Activated CD4-positive, alpha-beta T cell treated with anti-CD3 and anti-CD28 coated beads, Interleukin-10, Interleukin-2, amounts not matched to agents 100 ng/mL and 50 ng/mL, durations not matched to agents 16 hours and 8 hours (primary cell): ENCODE measurements around the gene ENOX2.
A peak's percentile ranks its signal among the peaks of the same experiment; 100 is the strongest.

Source experiments
- DNase-seq: peaks from one replicate; pipeline ENCODE4 v3.0.0-alpha.2; 2020

The ENOX2 gene

DNA sequence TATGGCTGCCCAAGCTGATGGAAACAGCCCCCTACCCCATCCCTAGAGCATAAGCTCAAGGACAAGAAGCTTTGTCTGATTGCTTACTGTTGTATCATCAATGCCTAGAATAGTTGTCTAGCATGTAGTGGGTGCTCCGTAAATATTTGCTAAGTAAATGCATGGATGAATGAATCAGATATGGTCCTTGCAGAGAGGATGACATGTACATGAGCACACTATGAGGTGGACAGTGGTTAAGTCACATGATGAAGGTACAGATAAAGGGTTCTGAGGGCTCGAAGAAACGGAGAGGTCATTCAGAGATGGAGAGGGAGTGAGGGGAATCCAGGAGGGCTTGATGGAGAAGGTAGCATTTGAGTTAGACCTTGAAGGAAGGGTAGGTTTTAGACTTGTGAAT is 287.1 kb downstream of the ENOX2 start:
- DNase-seq: no peak

DNA sequence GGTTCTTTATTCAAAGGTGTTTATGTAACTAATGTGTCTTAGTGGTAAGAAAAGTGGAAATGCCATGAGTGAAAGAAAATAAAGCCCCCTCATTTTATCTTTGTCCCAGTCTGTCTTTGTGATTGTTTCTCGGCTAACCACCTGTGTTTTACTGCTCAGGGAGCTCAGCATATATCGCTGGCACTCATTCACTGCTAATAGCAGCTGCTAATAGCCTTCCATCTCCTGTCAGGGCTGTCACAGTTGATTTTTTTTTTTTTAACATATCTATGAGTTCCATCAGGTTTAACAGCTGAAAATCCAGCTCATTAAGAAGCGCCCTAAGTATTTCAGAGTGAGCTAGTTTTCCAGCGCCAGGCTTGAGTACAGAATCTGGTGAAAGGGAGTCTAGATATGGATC is 295.6 kb downstream of the ENOX2 start:
- no peak for DNase-seq

DNA sequence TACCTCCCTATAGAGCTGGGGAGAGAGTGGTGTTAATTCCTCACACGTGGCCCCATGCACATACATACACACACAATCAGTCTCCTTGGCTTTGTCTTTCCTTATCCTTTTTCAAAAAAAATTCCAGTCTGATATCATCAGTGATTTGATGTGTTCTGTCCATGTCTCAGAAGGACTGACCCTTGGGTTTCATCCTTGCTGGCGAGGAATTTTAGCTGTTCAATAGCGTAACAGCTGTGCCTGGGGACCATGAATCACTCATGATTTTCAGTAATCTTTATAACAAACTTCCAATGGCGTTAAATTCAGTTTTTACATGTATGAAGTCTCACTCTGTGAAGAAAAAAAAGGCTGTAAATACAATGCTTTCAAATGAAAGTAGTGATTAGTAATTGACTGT is 296.6 kb downstream of the ENOX2 start:
- no peak for DNase-seq

DNA sequence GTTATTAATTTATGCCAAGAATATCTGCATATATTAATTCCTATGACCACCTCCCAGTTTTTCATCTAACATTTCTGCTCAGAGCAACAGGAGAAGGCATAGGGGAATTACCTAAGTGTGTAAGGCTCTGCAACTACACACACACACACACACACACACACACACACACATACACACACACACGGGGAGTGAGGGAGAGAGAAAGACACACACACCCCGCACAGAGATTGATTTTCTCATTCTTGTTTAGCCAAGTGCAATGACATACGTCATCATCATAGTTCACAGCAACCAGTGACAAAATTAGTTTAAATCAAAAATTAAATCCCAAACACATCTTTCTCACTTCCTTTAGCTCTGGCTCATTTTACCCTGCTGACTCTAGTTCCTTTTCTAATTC is 298.1 kb downstream of the ENOX2 start:
- no peak for DNase-seq

DNA sequence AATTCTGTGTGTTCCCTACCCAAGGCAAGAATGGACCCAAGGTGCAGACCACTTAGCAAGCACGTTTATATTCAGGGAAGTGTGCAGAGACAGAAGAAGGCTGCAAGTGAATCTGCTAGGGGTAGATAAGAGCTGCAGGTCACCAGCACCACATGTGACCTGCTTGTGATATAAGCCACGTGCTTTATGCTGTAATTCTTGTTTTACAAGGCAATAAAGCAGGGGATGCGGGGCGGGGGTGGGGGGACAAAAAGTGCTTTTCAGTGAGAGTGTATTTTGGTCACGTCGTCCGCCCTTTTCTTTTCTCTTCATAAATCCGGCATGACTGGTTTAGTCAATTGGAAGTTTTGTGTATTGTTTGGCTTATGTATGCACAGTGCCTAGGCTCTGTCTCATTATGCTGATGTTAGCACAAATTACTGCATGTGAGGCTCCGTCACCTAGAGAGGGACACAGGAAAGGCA is 308.5 kb downstream of the ENOX2 start:
- DNase-seq: no peak

DNA sequence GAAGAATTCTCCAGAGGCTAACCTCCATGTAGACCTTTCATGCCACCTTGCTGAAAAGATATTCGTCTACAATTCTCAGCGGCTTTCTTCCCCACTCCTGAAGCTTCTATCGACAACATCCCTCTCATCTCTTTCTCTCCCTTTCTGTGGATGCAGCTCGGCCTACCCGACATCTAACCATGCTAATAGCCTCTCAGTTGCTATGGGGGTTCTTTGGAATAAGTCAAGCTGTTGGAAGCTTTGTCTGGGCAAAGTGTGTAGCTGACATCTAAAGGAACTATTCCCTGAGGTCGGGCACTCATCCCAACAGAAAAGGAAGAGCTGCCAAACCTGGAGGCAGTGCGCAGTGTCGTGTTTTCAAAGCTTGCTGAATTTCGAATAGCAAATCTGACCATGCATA is 309.1 kb downstream of the ENOX2 start:
- DNase-seq: no peak

DNA sequence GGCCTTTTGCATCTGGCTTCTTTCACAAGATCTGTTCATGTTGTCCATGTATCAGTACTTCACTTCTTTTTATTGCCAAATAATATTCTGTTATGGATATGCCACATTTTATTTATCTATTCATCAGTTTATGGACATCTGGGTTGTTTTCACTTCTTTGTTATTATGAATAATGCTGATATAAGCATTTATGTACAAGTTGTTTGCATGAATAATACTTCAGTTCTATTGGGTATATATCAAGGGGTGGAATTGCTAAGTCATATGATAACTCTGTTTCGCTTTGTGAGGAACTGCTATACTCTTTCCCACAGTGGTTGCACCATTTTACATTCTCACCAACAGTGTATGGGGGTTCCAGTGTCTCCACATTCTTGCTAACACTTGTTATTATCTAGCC is 310.8 kb downstream of the ENOX2 start:
- no peak for DNase-seq

DNA sequence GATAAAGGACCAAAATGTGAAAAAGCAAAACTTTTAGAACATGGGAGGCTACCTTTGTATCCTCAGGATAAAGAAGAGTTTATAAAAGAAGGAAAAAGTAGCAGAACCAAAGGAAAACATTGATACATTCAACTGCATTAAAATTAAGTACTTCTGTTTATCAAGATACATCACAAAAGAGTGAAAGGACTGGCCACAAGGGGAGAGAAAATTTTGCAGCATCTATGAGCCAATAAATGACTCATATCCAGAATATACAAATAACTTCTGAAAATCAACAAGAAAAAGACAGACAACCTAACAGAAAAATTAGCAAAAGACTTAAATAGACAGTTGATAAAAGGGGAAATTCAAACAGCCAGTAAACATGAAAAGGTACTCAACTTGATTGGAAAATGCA is 324.1 kb downstream of the ENOX2 start:
- no peak for DNase-seq

DNA sequence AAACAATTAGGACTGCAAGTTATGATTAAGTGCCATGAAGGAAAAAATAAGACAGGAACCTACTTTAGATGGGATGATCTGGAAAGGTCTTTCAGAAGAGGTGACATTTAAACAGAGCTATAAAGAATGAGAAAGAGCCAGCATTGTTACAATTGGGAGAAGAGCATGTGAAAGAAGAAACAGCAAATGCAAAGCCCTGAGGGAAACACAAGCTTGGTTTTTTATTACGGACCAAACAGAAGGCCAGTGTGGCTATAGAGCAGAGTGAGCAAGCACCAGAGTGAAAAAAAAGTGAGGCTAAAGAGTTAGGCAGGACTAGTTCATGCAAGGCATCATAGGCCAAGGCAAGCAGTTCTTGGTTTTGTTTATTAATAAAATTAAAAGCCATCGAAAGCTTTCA is 325.6 kb downstream of the ENOX2 start:
- DNase-seq: no peak

DNA sequence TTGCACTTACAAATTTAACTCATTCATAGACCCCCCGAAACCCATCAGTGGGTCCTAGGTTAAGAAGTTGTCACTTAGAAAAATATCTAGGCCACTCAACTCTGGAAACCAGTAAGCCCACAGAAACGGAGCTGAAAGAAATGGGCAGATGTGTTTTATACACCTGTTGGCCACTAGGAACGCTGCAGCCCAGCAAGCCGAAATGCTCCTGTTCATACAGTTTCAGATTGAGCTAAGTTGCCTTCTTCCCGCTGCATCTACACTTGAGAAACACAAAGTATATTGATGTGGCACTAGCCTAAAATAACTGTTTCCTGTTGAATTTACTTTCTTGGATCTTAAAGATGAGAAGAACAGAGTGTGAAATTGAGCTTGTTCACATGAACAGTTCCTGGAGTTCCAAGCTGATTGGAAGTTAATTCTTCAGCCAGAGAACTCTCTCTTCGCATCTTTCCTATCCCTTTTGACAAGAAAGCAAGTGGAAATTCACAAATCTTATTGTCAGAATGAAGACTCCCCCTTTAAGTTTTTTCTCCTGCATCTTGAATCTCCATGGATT is 327.1 kb downstream of the ENOX2 start:
- peak; percentile 50 for DNase-seq
